GM12878 (cell line): ENCODE results near the gene SARS2. TPM values are rescaled to one million over a fixed set of nuclear protein-coding genes. Genes with fewer than 3 reads are reported as not detected.

ENCODE experiments used
- ATAC-seq: fragments of 200-7000 bp; cut with Tn5 transposase; 3 replicates; pipeline ENCODE4 v1.9.1; 2020; ENCODE audit warnings: mild to moderate bottlenecking, moderate library complexity
- BruUV-seq: library from RNA; stranded (reverse); fragments of 400-500 nt; replicated peaks from 2 replicates; lab custom pipeline; 2021; lab: Mats Ljungman, UMichigan
- CTCF ChIA-PET: fragments of 300-600 bp; sonication (Branson Sonifier 250); formaldehyde crosslinking; extraction: SDS; loops from one replicate; lab custom pipeline; 2021; ENCODE audit warnings: inconsistent platforms; lab: Yijun Ruan, JAX
- POLR2A ChIA-PET: fragments of 350-600 bp; formaldehyde crosslinking; extraction: SDS; loops from one replicate; lab custom pipeline; 2021; ENCODE audit warnings: inconsistent platforms; lab: Charles Lee
- RAD21 ChIA-PET: fragments of 300-600 bp; sonication (Branson Sonifier 250); formaldehyde crosslinking; loops from one replicate; lab custom pipeline; 2023; ENCODE audit warnings: antibody characterized with exemption; ENCODE audit not compliant: unreplicated experiment; lab: Charles Lee
- SMC1A ChIA-PET: fragments of 300-600 bp; sonication (Branson Sonifier 250); formaldehyde crosslinking; loops from one replicate; lab custom pipeline; 2023; ENCODE audit not compliant: unreplicated experiment, uncharacterized antibody; lab: Charles Lee
- DNase-seq: peaks from one replicate; pipeline ENCODE4 v3.0.0-alpha.2; 2011; ENCODE audit warnings: low read depth, low spot score
- FAIRE-seq: peaks from 3 replicates; lab custom pipeline; 2011; peaks lifted over from hg19 to GRCh38; lab: Jason Lieb, UNC
- H2AFZ ChIP-seq: 2 replicates; pipeline ENCODE4 v1.6.0; 2011; ENCODE audit warnings: low read depth, low read length, control low read depth; ENCODE audit not compliant: control insufficient read depth
- H3K27ac ChIP-seq: 2 replicates; pipeline ENCODE4 v1.5.1; 2011; ENCODE audit warnings: control low read depth; ENCODE audit not compliant: control insufficient read depth, insufficient read depth
- H3K27me3 ChIP-seq, 2 experiments: replicated peaks in 1 of 2; 2 replicates each; pipeline versions ENCODE4 v1.6.0 to v1.6.1; 2011; ENCODE audit warnings: low read length in 1 of 2; ENCODE audit not compliant: control insufficient read depth in 2 of 2, insufficient read depth in 2 of 2
- H3K36me3 ChIP-seq, 2 experiments: 2 replicates each; pipeline ENCODE4 v1.5.1; 2011; ENCODE audit warnings: low read length in 1 of 2; ENCODE audit not compliant: control insufficient read depth in 2 of 2, insufficient read depth in 2 of 2
- H3K4me1 ChIP-seq: 2 replicates; pipeline ENCODE4 v1.6.1; 2011; ENCODE audit warnings: mild to moderate bottlenecking, low read length, moderate library complexity, mixed read lengths; ENCODE audit not compliant: control insufficient read depth, insufficient read depth
- H3K4me2 ChIP-seq: 2 replicates; pipeline ENCODE4 v1.6.0; 2011; ENCODE audit warnings: control low read depth; ENCODE audit not compliant: control insufficient read depth, insufficient read depth
- H3K4me3 ChIP-seq: fragments of 200-600 bp; sonication (generic); 2 replicates; pipeline ENCODE4 v1.5.1; 2016
- H3K79me2 ChIP-seq: 2 replicates; pipeline ENCODE4 v1.6.0; 2011; ENCODE audit warnings: low read length; ENCODE audit not compliant: control insufficient read depth, insufficient read depth
- H3K9ac ChIP-seq: 2 replicates; pipeline ENCODE4 v1.8.0; 2011; ENCODE audit warnings: low read length, control low read depth, mixed read lengths; ENCODE audit not compliant: control insufficient read depth, insufficient read depth
- H3K9me3 ChIP-seq: replicated peaks from 3 replicates; pipeline ENCODE4 v1.5.1; 2011; ENCODE audit warnings: mild to moderate bottlenecking, low read length; ENCODE audit not compliant: control insufficient read depth, insufficient read depth
- H4K20me1 ChIP-seq: 2 replicates; pipeline ENCODE4 v1.6.0; 2011; ENCODE audit not compliant: control insufficient read depth, insufficient read depth
- ATF3 ChIP-seq: IDR thresholded peaks from 2 replicates; pipeline ENCODE4 v1.6.1; 2011; ENCODE audit warnings: low read depth, mild to moderate bottlenecking, low read length, moderate library complexity, borderline replicate concordance; ENCODE audit errors: extremely low read depth
- BCL3 ChIP-seq: IDR thresholded peaks from 2 replicates; pipeline ENCODE4 v1.6.1; 2011; ENCODE audit warnings: borderline replicate concordance, low read depth, mild to moderate bottlenecking, moderate library complexity, low read length; ENCODE audit not compliant: insufficient read depth, poor library complexity, severe bottlenecking
- CHD4 ChIP-seq: fragments of 200-600 bp; sonication (generic); IDR thresholded peaks from 2 replicates; pipeline ENCODE4 v1.6.1; 2016; ENCODE audit warnings: mild to moderate bottlenecking
- FOS ChIP-seq: IDR thresholded peaks from 3 replicates; pipeline ENCODE4 v1.6.1; 2011; ENCODE audit warnings: borderline replicate concordance; ENCODE audit not compliant: insufficient read length; ENCODE audit errors: extremely low read depth
- IRF3 ChIP-seq: fragments of 450-650 bp; IDR thresholded peaks from 2 replicates; pipeline ENCODE4 v1.6.1; 2014; ENCODE audit warnings: mild to moderate bottlenecking
- IRF4 ChIP-seq: IDR thresholded peaks from 2 replicates; pipeline ENCODE4 v1.6.1; 2011; ENCODE audit warnings: low read depth, low read length
- KAT2A ChIP-seq: conservative IDR thresholded peaks from 2 replicates; pipeline ENCODE4 v1.6.1; 2011; ENCODE audit warnings: low read depth, low read length; ENCODE audit not compliant: control insufficient read depth
- LARP7 ChIP-seq: fragments of 450-650 bp; IDR thresholded peaks from 2 replicates; pipeline ENCODE4 v1.6.1; 2017; ENCODE audit warnings: mild to moderate bottlenecking
- NFIC ChIP-seq: IDR thresholded peaks from 2 replicates; pipeline ENCODE4 v1.6.1; 2012; ENCODE audit warnings: low read depth, mild to moderate bottlenecking, inconsistent platforms, low read length, moderate library complexity
- POLR2A ChIP-seq: IDR thresholded peaks from 2 replicates; pipeline ENCODE4 v1.6.1; 2011; ENCODE audit warnings: low read depth, mild to moderate bottlenecking, low read length
- POLR2AphosphoS2 ChIP-seq: IDR thresholded peaks from 2 replicates; pipeline ENCODE4 v1.6.1; 2011; ENCODE audit warnings: low read depth, mild to moderate bottlenecking, low read length, improper control_type of control experiment, moderate library complexity
- PRDM15 ChIP-seq: fragments of 450-650 bp; formaldehyde crosslinking; IDR thresholded peaks from 2 replicates; pipeline ENCODE4 v1.4.0; 2020; ENCODE audit warnings: mild to moderate bottlenecking, moderate library complexity
- RAD51 ChIP-seq: fragments of 450-650 bp; IDR thresholded peaks from 2 replicates; pipeline ENCODE4 v1.6.1; 2016; ENCODE audit warnings: moderate library complexity, mild to moderate bottlenecking, inconsistent platforms
- RUNX3 ChIP-seq: IDR thresholded peaks from 2 replicates; pipeline ENCODE4 v1.6.1; 2012; ENCODE audit warnings: low read length, inconsistent platforms
- SKIL ChIP-seq: fragments of 450-650 bp; IDR thresholded peaks from 2 replicates; pipeline ENCODE4 v1.6.1; 2017; ENCODE audit warnings: mild to moderate bottlenecking, low read depth, inconsistent platforms; ENCODE audit not compliant: poor library complexity, severe bottlenecking
- SMARCA5 ChIP-seq: fragments of 450-650 bp; IDR thresholded peaks from 2 replicates; pipeline ENCODE4 v1.6.1; 2017; ENCODE audit warnings: mild to moderate bottlenecking
- TAF1 ChIP-seq: IDR thresholded peaks from 2 replicates; pipeline ENCODE4 v1.6.1; 2011; ENCODE audit warnings: mild to moderate bottlenecking, low read depth, low read length, borderline replicate concordance
- WGBS: methylation state at CpG from one replicate; pipeline ENCODE4 v1.1.6; 2016; ENCODE audit warnings: low lambda C conversion rate; ENCODE audit not compliant: insufficient replicate concordance, insufficient coverage; ENCODE audit errors: missing lambda C conversion rate; 5-methylcytosine and 5-hydroxymethylcytosine counted together
- in situ Hi-C: fragments of 300-500 bp; cut with MboI; formaldehyde crosslinking; loops from 9 replicates; pipeline ENCODE4 v1.14.3; 2018; ENCODE audit warnings: mixed read lengths
- intact Hi-C: fragments of 100-400 bp; cut with micrococcal nuclease; formaldehyde crosslinking; loops from one replicate; pipeline ENCODE4 v1.14.2; 2022; ENCODE audit not compliant: unreplicated experiment
- polyA plus RNA-seq, 11 experiments: library from polyadenylated mRNA; depleted of rRNA in 4 of 11; unstranded in 6 of 11; stranded (reverse) in 5 of 11; fragments of >200 nt; fragmentation: Nextera tagmentation in 4 of 11; fragmentation: Illumina TruSeq in 1 of 11; extraction: Ambion mirVana in 4 of 11; extraction: Trizol in 1 of 11; gene quantifications; 1 replicate in 1 of 11; 2 replicates in 10 of 11; pipeline versions ENCODE4 v1.2.1 to v1.2.3, GENCODE V29; 2011 to 2016; ENCODE audit warnings: inconsistent platforms in 2 of 11, missing spikeins in 2 of 11, low read depth in 1 of 11
- total RNA-seq, 4 experiments: library from RNA; depleted of rRNA in 3 of 4; stranded (reverse); fragments of >200 nt in 3 of 4; fragmentation: Illumina TruSeq in 1 of 4; extraction: Trizol in 1 of 4; gene quantifications; 2 replicates each; pipeline versions ENCODE4 v1.2.1 to v1.2.3, GENCODE V29; 2013 to 2021

Gene SARS2
- total and polyA plus RNA-seq, 10 of the 15 experiments (the other 5 are each of a cell fraction or from before 2014, with no cell fraction given) = 2.6 to 50.3 (median 27.5) TPM

- in situ Hi-C loops (no loop called here), intact Hi-C loops (loop anchor here (5.0 kb wide), 2 partner anchors 148 to 363 kb away; no protein-coding TSS in a partner anchor)
- ChIA-PET CTCF (interaction anchor here (1.6 to 5.0 kb wide), 2 partner anchors 12 to 72 kb away, joined by 8 to 51 read pairs; no protein-coding TSS in a partner anchor), POLR2A (no interaction called here), RAD21 (interaction anchor here (1.2 to 1.6 kb wide), 3 partner anchors 10 to 73 kb away, joined by 3 to 4 read pairs (median 3); partner anchors contain the start of gene FBXO27), SMC1A (interaction anchor here (3.2 kb wide), 1 partner anchor 12 kb away, joined by 18 read pairs; the partner anchor contains the start of gene FBXO17)
- Histone ChIP-seq H3K4me2 (no peak overlapping the region), H2AFZ (no peak overlapping the region), H3K4me1 (no peaks in the 10 kb centered on the region), H3K36me3 (no peaks in the 10 kb centered on the region), H3K27me3 (no peaks in the 10 kb centered on the region), H4K20me1 (no peaks in the 10 kb centered on the region), H3K9ac (no peak overlapping the region), H3K79me2 (no peaks in the 10 kb centered on the region), H3K4me3 (no peak overlapping the region), H3K9me3 (no peaks in the 10 kb centered on the region), H3K27ac (no peak overlapping the region)
- 73% methylated on average over 2 of the region's 2 CpGs for WGBS
- FAIRE-seq (no peak), DNase-seq (no peak), ATAC-seq (no peak)
- no TSS peak for BruUV-seq
- no peak for TF ChIP-seq POLR2A
- TF ChIP-seq TAF1 = no peak
- no peak for TF ChIP-seq RAD51
- no peak for TF ChIP-seq PRDM15 (CRISPR knock-in tag)
- no peak for TF ChIP-seq NFIC
- no peak for TF ChIP-seq ATF3
- no peak for TF ChIP-seq SMARCA5
- TF ChIP-seq BCL3 = no peak
- TF ChIP-seq IRF4 = no peak
- no peak for TF ChIP-seq POLR2AphosphoS2
- no peak for TF ChIP-seq RUNX3
- no peak for TF ChIP-seq SKIL
- no peak for TF ChIP-seq FOS
- TF ChIP-seq CHD4 = no peak
- no peak for TF ChIP-seq KAT2A
- no peak for TF ChIP-seq LARP7
- TF ChIP-seq IRF3 = no peak
Measured at GRCh38 chr19:38964738-38965137, 34.2 kb upstream of the SARS2 start.
